Activated CD8-positive, alpha-beta T cell treated with anti-CD3 and anti-CD28 coated beads for 36 hours (primary cell): ENCODE measurements around the gene ARHGAP42. TPM values are rescaled to one million over a fixed set of nuclear protein-coding genes. Genes with fewer than 3 reads are reported as not detected.

Experiments used
- ATAC-seq: fragments of 200-7000 bp; cut with Tn5 transposase; one replicate; pipeline ENCODE4 v1.10.0; 2021; ENCODE audit warnings: mild to moderate bottlenecking, moderate library complexity
- CTCF ChIA-PET: fragments of 350-600 bp; sonication (Branson Sonifier 250); formaldehyde crosslinking; loops from one replicate; lab custom pipeline; 2021; ENCODE audit warnings: antibody characterized with exemption; lab: Charles Lee
- POLR2A ChIA-PET: fragments of 350-600 bp; sonication (Branson Sonifier 250); formaldehyde crosslinking; loops from one replicate; lab custom pipeline; 2021; ENCODE audit warnings: antibody characterized with exemption; lab: Charles Lee
- DNase-seq: peaks from one replicate; pipeline ENCODE4 v3.0.0-alpha.2; 2020
- H3K27ac Mint-ChIP-seq: one replicate; pipeline ENCODE4 v1.8.0; 2021; ENCODE audit warnings: mild to moderate bottlenecking, mixed read lengths
- H3K27me3 Mint-ChIP-seq: one replicate; pipeline ENCODE4 v1.8.0; 2021; ENCODE audit warnings: mixed read lengths
- H3K36me3 Mint-ChIP-seq: one replicate; pipeline ENCODE4 v1.8.0; 2021; ENCODE audit warnings: low read depth, mixed read lengths
- H3K4me1 Mint-ChIP-seq: one replicate; pipeline ENCODE4 v1.8.0; 2021; ENCODE audit warnings: low read depth, mixed read lengths
- H3K4me3 Mint-ChIP-seq: one replicate; pipeline ENCODE4 v1.8.0; 2021; ENCODE audit warnings: mild to moderate bottlenecking, moderate library complexity, mixed read lengths
- H3K9me3 Mint-ChIP-seq: one replicate; pipeline ENCODE4 v1.8.0; 2021; ENCODE audit warnings: mixed read lengths
- intact Hi-C: fragments of 100-400 bp; cut with micrococcal nuclease; formaldehyde crosslinking; loops from one replicate; pipeline ENCODE4 v1.10.0; 2022
- total RNA-seq, 2 experiments: library from RNA; stranded (reverse); gene quantifications; one replicate each; pipeline ENCODE4 v1.2.3, GENCODE V29; 2021
- TF ChIP-seq, protein P1 (sequence below): fragments of 200-600 bp; IDR thresholded peaks from one replicate; pipeline ENCODE4 v1.8.0; 2022; ENCODE audit warnings: antibody characterized with exemption, mild to moderate bottlenecking

The ARHGAP42 gene
- total RNA-seq, 2 experiments from 2014 or later = 0.20 to 0.41 TPM

DNA sequence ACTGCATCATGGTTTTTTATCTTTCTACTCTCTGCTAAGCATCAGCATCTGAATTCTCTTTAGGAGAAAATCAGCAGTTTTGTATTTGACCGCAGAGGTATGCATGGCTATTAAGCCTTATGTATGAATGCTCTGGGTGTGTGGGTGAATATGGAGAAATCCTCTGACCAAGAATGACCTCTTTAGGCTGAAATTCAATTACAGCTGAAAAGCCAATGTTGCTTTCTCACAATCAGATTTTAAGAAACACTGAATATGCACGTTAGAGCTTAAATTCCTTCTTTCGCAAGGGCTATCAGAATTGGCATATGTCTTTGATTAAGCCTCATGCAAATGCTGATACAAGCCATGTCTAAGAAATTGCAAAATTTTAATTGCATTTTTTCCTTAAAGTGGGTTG, 43.2 kb downstream of the ARHGAP42 start:
- Mint-ChIP-seq H3K4me1 (no peaks in the 10 kb centered on the region), H3K27ac (no peak overlapping the region), H3K9me3 (no peaks in the 10 kb centered on the region), H3K36me3 (no peaks in the 10 kb centered on the region), H3K27me3 (peaks cover 2% of the 10 kb centered on the region), H3K4me3 (no peak overlapping the region)
- DNase-seq = no peak
- TF ChIP-seq, protein P1, sequence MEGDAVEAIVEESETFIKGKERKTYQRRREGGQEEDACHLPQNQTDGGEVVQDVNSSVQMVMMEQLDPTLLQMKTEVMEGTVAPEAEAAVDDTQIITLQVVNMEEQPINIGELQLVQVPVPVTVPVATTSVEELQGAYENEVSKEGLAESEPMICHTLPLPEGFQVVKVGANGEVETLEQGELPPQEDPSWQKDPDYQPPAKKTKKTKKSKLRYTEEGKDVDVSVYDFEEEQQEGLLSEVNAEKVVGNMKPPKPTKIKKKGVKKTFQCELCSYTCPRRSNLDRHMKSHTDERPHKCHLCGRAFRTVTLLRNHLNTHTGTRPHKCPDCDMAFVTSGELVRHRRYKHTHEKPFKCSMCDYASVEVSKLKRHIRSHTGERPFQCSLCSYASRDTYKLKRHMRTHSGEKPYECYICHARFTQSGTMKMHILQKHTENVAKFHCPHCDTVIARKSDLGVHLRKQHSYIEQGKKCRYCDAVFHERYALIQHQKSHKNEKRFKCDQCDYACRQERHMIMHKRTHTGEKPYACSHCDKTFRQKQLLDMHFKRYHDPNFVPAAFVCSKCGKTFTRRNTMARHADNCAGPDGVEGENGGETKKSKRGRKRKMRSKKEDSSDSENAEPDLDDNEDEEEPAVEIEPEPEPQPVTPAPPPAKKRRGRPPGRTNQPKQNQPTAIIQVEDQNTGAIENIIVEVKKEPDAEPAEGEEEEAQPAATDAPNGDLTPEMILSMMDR = no peak
- intact Hi-C loops = no loop called here
- ChIA-PET CTCF (no interaction called here), POLR2A (no interaction called here)
- ATAC-seq = no peak

- no peaks in the 10 kb centered on the region for H3K9me3 Mint-ChIP-seq
- no peak for DNase-seq
- ChIA-PET CTCF (no interaction called here), POLR2A (no interaction called here)
- TF ChIP-seq, protein P1 = no peak
- H3K36me3 Mint-ChIP-seq = no peaks in the 10 kb centered on the region
- ATAC-seq = no peak
- intact Hi-C loops = no loop called here
- H3K4me1 Mint-ChIP-seq = no peaks in the 10 kb centered on the region
- no peaks in the 10 kb centered on the region for H3K27me3 Mint-ChIP-seq
- no peak overlapping the region for H3K4me3 Mint-ChIP-seq
- H3K27ac Mint-ChIP-seq = no peak overlapping the region
Observed at GRCh38 chr11:100731471-100731870, 44.4 kb downstream of the ARHGAP42 start.

GRCh38 chr11:100732949-100733348, 45.9 kb downstream of the ARHGAP42 start:
- Mint-ChIP-seq H3K9me3 (no peaks in the 10 kb centered on the region), H3K4me3 (no peak overlapping the region), H3K4me1 (no peaks in the 10 kb centered on the region), H3K27ac (no peak overlapping the region), H3K27me3 (no peaks in the 10 kb centered on the region), H3K36me3 (no peaks in the 10 kb centered on the region)
- CTCF ChIA-PET = no interaction called here
- intact Hi-C loops = no loop called here
- POLR2A ChIA-PET = no interaction called here
- TF ChIP-seq, protein P1 = no peak
- DNase-seq (no peak), ATAC-seq (no peak)

GRCh38 chr11:100734743-100735527, 47.8 kb downstream of the ARHGAP42 start:
- intact Hi-C loops = no loop called here
- TF ChIP-seq, protein P1 = no peak
- CTCF ChIA-PET = no interaction called here

GRCh38 chr11:100735949-100736675, 49.0 kb downstream of the ARHGAP42 start:
- no peaks in the 10 kb centered on the region for H3K36me3 Mint-ChIP-seq
- no peaks in the 10 kb centered on the region for H3K4me1 Mint-ChIP-seq
- H3K4me3 Mint-ChIP-seq = no peak overlapping the region
- H3K27me3 Mint-ChIP-seq = no peaks in the 10 kb centered on the region
- no peak for DNase-seq
- intact Hi-C loops = no loop called here
- CTCF ChIA-PET = no interaction called here
- POLR2A ChIA-PET = no interaction called here
- TF ChIP-seq, protein P1 = no peak
- H3K9me3 Mint-ChIP-seq = no peaks in the 10 kb centered on the region
- no peak for ATAC-seq
- no peak overlapping the region for H3K27ac Mint-ChIP-seq

More at GRCh38 chr11:100734743-100735527, 47.8 kb downstream of the ARHGAP42 start:
- H3K27ac Mint-ChIP-seq = no peak overlapping the region
- POLR2A ChIA-PET = no interaction called here
- DNase-seq (no peak), ATAC-seq (no peak)
- H3K4me3 Mint-ChIP-seq = no peak overlapping the region
- no peaks in the 10 kb centered on the region for H3K36me3 Mint-ChIP-seq
- H3K4me1 Mint-ChIP-seq = no peaks in the 10 kb centered on the region
- H3K9me3 Mint-ChIP-seq = no peaks in the 10 kb centered on the region
- H3K27me3 Mint-ChIP-seq = no peaks in the 10 kb centered on the region
